HG03575 (cell line): ENCODE results near the gene TTC5.
"Not testable (repeated sequence)": the region's sequence is repeated elsewhere in the genome, so short reads cannot be mapped to it uniquely, and the experiment has no call there.

ENCODE experiments used
- ATAC-seq: cut with Tn5 transposase; IDR thresholded peaks from one replicate; pipeline ENCODE4 v1.9.1; 2021; ENCODE audit not compliant: unreplicated experiment, insufficient number of reproducible peaks, low FRiP score; ENCODE audit errors: extremely low read depth

The TTC5 gene, protein sequence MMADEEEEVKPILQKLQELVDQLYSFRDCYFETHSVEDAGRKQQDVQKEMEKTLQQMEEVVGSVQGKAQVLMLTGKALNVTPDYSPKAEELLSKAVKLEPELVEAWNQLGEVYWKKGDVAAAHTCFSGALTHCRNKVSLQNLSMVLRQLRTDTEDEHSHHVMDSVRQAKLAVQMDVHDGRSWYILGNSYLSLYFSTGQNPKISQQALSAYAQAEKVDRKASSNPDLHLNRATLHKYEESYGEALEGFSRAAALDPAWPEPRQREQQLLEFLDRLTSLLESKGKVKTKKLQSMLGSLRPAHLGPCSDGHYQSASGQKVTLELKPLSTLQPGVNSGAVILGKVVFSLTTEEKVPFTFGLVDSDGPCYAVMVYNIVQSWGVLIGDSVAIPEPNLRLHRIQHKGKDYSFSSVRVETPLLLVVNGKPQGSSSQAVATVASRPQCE

GRCh38 chr14:20305265-20306078 lies at the start of gene TTC5:
Gene TTC5, minus strand, starts transcription at chr14:20305951. Its CDS starts 14 bp downstream, at chr14:20305937.
- peak; percentile 79 for ATAC-seq

DNA sequence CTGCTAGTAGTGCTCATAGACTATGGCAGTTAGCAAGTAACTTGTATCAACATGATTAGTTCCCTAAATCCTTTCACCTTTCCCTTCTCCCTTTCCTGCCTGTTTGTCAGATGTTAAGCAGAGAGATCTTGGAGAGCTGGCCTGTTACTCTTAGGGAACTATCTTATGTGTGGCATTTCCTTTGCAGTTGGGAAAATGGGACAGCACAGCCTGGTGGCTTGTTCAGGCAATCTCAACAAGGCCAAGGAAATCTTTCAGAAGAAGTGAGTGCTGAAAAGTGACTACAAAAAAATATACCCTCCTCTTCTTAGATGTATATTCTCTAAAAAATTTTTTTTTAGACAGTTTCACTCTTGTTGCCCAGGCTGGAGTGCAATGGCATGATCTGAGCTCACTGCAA lies 45.1 kb upstream of the TTC5 start:
- ATAC-seq, result no peak

- no peak for ATAC-seq
These were observed 44.5 kb upstream of the TTC5 start for GRCh38 chr14:20350282-20350681.

DNA sequence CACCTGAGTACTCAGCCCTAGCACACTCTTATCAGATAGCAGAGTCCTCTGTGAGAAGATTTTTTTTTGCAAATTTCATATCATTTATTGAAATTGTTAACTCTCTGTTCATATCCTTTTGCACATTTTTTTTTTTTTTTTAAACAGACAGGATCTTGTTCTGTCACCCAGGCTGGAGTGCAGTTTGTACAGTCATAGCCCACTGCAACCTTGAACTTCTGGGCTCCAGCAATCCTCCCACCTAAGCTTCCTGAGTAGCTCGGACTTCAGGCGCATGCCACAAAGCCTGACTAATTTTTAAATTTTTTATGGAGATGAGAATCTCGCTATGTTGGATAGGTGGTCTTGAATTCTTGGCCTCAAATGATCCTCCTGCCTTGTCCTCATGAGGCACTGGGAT lies 42.0 kb upstream of the TTC5 start:
- no peak for ATAC-seq

DNA sequence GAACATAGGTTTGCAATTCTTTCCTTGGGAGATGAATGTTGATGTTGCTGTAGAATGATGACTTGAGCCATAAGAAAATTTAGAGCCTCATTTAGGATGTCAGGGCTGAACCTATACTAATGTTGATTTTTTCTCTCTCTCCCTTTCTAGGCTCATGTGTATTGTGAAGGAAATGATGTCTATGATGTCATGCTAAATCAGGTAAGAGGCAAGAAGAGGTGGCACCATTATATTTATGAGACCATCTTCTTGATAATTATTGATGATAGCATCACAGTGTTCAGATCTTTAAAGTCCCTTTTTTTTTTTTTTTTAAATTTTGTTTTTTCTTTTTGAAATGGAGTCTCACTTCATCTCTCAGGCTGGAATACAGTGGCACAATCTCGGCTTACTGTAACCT lies 41.0 kb upstream of the TTC5 start:
- no peak for ATAC-seq

- ATAC-seq, result no peak
These were observed 39.6 kb upstream of the TTC5 start for GRCh38 chr14:20345366-20345765.

DNA sequence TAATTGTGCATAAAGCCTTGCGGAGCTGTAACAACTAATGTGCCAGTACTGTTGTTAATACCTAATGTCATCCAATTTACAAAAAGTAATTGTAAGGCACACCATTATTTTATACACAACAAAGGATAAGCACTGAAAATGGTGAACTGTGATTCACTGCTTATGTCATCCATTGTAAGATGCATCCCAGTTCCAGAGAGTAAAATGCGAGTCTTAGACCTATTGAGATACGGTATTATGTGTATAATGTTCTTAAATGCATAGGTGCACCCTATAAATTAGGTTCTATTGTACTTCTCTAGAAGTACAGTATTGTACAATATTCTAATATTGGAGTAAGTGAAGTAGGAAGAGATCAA lies 38.1 kb upstream of the TTC5 start:
- ATAC-seq, result no peak

- peak; percentile 77 for ATAC-seq
These were observed 37.5 kb upstream of the TTC5 start, which contains the start of gene PARP2 for GRCh38 chr14:20343092-20343861. Gene PARP2, plus strand, starts transcription at chr14:20343635. Its CDS starts 7 bp downstream, at chr14:20343642.

DNA sequence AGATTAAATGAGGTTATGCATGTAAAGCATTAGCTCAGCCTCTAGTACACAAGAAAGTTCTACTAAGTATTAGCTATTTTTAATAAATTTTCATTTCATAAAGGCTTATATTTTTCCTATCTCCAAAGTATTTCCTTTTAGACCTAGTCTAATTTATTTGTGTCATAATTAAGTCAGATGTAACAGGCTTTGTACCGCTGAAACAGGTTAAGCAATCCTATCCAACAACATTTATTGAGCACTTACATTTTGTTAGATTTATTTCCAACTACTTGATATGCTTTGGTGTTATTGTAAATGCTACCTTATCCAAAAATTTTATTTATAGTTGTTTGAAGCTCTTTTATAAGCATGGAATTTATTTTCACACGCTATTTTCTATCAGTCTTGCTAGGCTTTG lies 35.9 kb upstream of the TTC5 start:
- ATAC-seq, result no peak

DNA sequence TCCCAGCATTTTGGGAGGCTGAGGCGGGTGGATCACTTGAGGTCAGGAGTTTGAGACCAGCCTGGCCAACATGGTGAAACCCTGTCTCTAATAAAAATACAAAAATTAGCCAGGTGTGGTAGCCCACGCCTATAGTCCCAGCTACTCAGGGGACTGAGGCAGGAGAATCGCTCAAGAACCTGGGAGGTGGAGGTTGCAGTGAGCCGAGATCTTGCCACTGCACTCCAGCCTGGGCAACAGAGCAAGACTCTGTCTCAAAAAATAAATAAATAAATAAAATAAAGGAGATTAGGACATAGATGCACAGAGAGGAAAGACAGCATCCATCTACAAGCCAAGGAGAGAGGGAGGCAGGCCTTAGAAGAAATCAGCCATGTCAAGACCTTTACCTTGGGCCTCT lies 35.3 kb upstream of the TTC5 start:
- not testable (repeated sequence) for ATAC-seq

- no peak for ATAC-seq
These were observed 28.3 kb upstream of the TTC5 start for GRCh38 chr14:20334017-20334416.

GRCh38 chr14:20333494-20333841 lies 27.7 kb upstream of the TTC5 start:
- ATAC-seq, result no peak

GRCh38 chr14:20332788-20333493 lies 27.2 kb upstream of the TTC5 start, which contains the start of gene CCNB1IP1:
Gene CCNB1IP1, minus strand, starts transcription at chr14:20333279. Its CDS starts 16,756 bp downstream, at chr14:20316523.
- peak; percentile 95 for ATAC-seq

- ATAC-seq, result no peak
These were observed 26.7 kb upstream of the TTC5 start for GRCh38 chr14:20332431-20332787.

DNA sequence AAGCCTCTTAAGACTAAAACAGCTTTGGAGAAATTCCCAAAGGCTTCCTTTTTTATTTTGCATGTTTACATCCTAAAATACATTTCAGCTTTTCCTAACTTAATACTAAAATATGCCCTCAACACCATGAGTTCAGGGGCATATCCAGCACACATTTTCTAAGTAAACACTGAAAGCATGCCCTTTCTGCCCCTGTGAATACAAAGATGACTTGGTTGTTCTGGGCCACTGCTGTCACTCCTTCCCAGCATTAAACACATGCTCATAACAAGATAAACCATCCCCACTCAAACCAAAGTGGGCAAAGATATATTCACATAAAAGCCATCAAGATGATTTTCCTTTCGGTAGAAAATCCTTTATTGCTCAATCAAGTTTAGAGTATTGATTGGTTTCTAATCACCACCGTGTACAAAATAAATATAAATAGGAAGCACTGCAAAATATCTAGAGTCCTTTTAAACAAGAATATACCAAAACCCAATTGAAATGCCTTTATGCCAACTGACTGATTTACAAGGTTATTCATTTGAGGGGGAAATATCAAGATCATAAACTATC lies 25.4 kb upstream of the TTC5 start:
- no peak for ATAC-seq

DNA sequence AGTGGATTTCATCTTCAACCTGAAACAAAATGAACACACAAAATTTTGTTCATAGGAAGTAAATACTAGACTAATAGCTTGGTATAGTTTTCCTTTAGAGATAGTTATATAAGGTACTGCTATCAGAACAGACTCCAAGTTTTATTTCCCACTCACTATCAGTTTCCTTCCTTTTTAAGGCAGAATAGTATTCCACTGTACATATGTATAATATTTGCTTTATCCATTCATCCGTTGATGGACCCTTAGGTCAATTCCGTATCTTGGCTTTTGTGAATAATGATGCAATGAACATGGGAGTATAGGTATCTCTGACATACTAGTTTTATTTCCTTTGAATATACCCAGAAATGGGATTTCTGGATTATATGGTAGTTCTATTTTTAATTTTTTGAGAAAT lies 23.6 kb upstream of the TTC5 start:
- ATAC-seq, result no peak

DNA sequence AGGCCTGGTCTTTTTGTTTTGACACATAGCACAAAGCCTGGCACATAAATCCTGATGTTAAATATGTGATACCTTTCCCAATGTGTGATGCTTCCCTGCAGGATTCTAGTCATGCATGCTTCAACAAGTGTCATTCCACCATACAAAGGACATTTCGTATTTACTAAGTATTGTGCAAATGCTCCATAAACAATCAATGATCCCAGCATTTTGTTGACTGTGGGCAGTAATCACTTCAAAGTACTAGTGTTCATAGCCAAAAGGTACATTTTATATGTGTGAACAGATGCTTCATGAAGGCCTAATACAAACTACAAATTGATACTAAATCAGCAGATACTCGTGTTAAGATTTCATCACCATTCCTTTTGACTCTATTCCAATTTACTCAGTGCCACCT lies 23.0 kb upstream of the TTC5 start:
- ATAC-seq, result no peak

DNA sequence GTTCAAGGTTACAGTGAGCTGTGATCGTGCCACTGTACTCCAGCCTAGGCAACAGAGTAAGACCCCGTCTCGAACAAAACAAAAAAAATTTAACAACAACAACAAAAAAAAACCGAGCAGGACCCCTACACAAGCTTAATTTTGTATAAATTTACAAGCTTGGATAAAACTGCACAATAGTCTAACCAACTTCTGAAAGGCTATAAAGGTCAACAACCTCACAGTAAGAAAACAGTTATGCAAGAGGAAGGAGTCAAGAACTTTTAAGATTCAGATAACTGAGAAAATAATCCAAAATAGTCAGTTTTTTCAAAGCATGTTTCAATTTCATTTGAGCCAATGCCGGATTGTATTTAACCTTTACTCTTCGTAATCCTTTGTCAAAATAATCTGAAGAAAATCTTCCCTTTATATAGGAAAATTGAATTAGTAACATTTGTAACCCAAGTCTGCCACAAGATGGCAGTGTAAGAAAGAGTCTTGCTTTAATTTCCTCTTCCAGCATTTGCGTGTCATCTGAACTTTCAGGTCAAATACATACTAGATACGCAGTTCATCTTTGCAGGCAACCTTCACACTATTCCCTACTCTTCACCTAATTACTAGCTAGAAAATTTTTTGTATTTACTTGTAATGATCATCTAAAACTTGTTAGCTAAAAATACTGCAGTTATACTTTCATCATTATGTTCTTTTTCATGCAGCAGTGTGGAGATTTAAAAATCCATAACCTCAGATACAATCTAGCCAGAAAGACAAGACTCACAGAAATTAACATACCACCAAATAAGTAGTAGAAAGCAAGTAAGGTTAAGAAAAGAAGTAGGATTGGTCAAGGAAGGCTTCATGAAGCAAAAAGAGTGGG lies 21.5 kb upstream of the TTC5 start:
- no peak for ATAC-seq
